COLO668 (cell line): ENCODE data around the gene E2F7.

Source experiments
- DNase-seq: peaks from one replicate; lab custom pipeline; 2025; ENCODE audit not compliant: unreplicated experiment; lab: John Stamatoyannopoulos, UW

Gene E2F7

GRCh38 chr12:77023501-77023900 lies 41.9 kb downstream of the E2F7 start:
- no peak for DNase-seq

- DNase-seq: no peak
Observed at GRCh38 chr12:77019920-77020319, 45.4 kb downstream of the E2F7 start.

DNA sequence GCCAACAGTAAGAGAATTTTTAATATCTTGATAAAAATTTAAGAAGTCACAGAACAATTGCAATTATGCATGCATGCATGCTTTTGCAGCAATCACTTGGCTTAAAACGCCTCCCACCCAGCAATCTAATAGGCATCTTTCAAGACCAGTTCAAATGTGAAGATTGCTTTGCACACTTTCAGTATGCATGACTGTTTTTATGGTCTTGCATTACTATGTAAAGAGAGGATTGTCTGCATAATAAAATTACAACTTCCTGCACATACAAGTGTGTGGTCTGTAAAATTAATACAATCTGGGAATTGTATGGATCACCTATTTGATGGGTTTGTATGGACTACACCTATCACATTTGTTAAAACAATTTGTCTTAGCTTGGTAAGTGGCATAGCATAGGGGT lies 48.8 kb downstream of the E2F7 start:
- DNase-seq: no peak

GRCh38 chr12:77013091-77013490 lies 52.3 kb downstream of the E2F7 start:
- DNase-seq: no peak

- peak; percentile 74 for DNase-seq
Observed at GRCh38 chr12:77010691-77011548, 54.4 kb downstream of the E2F7 start.

DNA sequence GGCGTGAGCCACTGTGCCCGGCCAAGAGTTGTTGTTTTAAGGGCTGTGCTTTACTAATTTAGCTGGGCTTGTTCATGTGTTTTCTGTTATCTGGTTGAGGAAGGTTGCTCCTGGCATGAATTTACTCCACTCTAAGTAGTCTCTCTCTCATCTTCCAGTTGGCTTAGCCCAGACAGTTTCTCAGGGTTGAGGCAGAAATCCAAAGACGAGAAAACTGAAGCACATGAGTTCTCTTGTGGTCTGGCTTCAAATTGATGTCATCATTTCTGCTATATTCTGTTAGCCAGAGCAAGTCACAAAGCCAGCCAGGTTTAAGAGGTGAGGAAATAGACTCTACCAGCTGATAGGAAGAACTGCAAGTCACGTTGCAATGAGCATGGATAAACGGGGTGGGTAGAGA lies 57.9 kb downstream of the E2F7 start:
- DNase-seq: no peak

DNA sequence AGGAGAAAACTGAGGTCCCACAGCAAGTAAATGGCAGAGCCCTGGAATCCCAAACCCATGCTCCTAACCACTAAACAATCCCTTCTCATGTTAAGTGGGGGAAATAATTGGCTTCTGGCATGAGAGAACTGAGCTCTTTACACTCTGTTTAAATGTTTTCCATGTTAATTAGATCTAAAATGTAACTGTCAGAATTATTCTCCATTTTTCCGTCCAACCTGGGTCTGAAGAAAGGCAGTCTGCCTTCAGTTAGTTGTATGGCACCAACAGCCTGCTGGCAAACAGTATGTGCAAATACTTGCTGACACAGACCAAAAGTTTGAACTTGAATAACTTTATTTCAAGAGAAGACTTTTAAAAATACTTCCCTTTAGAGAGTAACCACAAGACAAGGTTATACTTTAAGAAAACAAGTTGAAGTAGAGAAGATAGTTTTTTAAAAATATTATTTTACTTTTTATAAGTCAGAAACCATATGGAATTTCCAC lies 59.7 kb downstream of the E2F7 start:
- DNase-seq: no peak

- DNase-seq: no peak
Observed at GRCh38 chr12:77003914-77004313, 61.5 kb downstream of the E2F7 start.

GRCh38 chr12:77003246-77003645 lies 62.1 kb downstream of the E2F7 start:
- DNase-seq: no peak

- DNase-seq: no peak
Observed at GRCh38 chr12:77002382-77002781, 63.0 kb downstream of the E2F7 start.

DNA sequence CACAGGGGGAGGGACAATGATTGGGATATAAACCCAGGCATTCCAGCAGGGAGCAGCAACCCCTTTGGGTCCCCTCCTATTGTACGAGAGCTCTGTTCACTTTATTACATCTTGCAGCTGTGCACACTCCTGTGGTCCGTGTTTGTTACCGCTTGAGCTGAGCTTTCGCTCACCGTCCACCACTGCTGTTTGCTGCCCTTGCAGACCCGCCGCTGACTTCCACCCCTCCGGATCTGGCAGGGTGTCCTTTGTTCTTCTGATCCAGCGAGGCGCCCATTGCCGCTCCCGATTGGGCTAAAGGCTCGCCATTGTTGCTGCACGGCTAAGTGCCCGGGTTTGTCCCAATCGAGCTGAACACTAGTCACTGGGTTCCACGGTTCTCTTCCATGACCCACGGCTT lies 64.1 kb downstream of the E2F7 start:
- no peak for DNase-seq

DNA sequence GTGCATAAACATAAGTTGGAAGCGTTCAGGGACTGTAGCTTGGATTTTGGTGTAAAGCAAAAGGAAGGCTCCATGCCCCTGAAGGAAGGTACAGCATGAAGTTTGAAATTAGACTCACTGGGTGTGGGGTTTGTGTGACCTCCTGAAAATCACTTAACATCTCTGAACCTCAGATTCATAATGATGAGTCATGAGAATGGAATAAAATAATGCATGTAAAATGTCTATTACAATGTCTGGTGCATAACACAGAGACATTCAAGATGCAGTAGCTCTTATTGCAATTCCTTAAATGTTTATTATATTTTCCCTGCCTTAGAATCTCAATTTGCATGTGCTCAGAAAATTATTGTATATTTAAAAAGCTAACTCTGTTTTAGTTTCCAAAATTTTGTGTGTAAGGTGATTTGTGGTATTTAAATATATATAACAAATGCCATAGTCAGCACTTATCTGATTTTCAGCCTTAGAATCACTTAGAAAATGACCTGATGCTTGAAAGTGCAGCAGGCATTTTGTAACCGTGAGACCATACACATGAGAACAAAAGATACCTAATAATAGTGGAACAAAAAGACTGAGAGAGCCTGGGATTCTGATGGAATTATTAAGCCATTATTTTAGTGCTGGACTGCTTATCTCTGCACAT lies 66.3 kb downstream of the E2F7 start:
- no peak for DNase-seq

GRCh38 chr12:76998386-76998785 lies 67.0 kb downstream of the E2F7 start:
- DNase-seq: no peak

DNA sequence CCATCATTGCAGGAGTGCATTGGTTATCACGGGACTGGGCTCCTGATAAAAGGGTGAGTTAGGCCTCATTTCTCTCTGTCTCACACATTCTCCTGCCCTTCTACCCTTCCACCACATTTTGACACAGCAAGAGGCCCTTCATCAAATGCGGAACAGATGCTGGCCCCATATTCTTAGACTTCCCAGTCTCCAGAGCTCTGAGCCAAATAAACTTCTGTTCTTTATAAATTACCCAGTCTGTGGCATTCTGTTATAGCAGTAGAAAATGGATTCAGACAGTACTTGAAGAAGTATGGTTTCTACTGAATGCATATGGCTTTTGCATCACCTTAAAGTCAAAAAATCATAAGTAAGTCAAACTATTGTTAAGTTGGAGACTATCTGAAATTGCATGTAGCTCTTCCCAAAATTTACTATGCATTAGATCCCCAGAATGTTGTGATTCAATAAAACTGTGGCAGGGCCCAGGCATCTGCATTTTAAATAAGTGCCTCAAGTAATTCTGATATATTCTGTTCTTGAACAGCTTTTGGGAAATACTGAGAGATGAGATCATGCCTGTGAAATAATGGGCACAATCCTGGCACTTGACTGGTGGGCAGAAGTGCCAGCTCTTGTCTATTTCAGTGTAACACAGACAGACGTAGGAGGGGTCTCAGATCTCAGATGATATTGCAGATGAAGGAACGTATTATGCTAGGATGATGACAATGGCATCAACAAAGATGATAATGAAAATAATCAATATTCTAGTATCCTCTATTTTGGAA lies 68.2 kb downstream of the E2F7 start:
- DNase-seq: no peak

DNA sequence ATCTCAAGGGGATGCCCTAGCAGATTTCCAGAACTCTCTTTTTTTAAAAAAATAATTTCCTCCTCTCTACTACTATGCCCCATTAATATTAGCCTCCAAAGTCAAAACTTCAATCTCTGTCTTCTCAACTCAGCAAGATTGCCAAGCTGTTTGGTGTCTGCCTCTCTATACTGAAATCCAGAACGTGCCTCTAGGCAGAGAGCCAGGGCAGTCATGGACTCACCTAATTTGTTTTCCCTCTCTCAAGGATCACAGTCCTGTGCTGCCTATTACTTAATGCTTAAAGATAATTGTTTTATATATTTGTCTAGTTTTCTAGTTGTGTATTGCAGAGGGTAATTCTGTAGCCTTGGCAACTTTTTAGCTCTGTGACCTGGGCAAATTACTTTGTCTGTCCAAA lies 74.7 kb downstream of the E2F7 start:
- no peak for DNase-seq

DNA sequence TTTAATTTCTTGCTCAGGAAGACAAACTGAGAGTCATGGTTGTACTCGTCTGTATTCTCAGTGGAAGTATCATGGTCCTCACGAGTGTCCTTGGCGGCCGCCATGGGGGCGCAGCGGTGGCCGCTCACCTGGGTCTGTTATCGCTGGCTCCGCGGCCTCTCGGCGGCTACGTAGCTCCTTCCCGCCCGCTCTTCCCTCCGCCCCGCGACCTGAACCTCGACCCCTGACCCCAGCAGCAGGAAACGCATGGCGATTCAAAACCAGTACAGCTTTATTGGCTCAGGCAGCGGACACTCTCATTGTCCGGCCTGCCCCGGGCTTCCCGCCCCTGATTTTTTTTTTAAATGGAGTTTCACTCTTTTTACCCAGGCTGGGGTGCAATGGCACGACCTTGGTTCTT lies 80.8 kb downstream of the E2F7 start:
- DNase-seq: no peak

DNA sequence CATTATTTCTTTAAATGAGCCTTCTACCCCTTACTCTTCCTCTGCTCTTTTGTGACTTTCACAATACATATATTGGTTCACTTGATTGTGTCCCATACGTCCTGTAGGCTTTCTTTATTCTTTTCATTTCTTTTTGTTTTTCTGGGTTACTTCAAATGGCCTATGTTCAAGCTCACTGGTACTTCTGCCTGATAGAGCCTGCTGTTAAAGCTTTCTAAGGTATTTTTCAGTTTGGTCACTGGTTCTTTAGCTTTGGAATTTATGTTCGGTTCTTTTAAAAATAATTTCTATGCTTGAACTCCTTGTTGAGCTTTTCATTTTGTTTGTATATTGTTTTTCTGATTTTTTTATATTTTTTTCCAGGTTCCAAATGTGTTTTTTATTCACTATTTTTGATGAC lies 81.9 kb downstream of the E2F7 start:
- DNase-seq: no peak

DNA sequence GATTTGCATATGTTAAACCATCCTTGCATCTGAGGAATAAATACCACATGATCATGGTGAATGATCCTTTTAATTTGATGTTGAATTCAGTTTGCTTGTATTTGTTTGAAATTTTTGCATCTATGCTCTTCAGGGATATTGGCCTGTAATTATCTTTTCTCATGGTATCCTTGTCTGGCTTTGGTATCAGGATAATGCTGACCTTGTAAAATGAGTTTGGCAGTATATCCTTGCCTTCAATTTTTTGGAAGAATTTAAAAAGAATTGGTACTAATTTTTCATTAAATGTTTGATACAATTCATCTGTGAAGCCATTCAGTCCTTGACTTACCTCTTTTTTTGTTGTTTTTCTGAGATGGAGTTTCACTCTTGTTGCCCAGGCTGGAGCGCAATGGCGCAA lies 85.2 kb downstream of the E2F7 start:
- no peak for DNase-seq

- no peak for DNase-seq
Observed at GRCh38 chr12:76976777-76977382, 88.5 kb downstream of the E2F7 start.
